ENCODE results near the gene PKD2.
A peak's percentile ranks its signal among the peaks of the same experiment; 100 is the strongest.
"Not testable (repeated sequence)": the region's sequence is repeated elsewhere in the genome, so short reads cannot be mapped to it uniquely, and the experiment has no call there.

The PKD2 gene

DNA sequence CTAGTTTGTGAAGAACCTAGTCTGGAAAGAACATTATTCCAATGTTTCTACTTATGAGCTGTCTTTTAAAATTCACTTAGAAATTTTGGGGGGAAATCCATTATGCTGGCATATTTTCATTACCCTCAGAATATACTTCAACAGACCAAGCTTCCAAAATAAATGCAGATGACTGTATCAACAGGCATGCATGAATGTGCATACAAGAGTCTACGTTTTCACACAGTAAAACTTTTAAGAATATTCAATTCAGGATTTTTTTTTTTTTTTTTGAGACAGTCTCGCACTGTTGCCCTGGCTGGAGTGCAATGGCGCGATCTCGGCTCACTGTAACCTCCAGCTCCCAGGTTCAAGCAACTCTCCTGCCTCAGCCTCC, 101.3 kb downstream of the PKD2 start:
- no peak for DNase-seq (ENCODE audit: low read depth)
- no peak overlapping the region for H3K4me3 ChIP-seq (ENCODE audit: low read depth, low read length)
- TF ChIP-seq, protein P1, sequence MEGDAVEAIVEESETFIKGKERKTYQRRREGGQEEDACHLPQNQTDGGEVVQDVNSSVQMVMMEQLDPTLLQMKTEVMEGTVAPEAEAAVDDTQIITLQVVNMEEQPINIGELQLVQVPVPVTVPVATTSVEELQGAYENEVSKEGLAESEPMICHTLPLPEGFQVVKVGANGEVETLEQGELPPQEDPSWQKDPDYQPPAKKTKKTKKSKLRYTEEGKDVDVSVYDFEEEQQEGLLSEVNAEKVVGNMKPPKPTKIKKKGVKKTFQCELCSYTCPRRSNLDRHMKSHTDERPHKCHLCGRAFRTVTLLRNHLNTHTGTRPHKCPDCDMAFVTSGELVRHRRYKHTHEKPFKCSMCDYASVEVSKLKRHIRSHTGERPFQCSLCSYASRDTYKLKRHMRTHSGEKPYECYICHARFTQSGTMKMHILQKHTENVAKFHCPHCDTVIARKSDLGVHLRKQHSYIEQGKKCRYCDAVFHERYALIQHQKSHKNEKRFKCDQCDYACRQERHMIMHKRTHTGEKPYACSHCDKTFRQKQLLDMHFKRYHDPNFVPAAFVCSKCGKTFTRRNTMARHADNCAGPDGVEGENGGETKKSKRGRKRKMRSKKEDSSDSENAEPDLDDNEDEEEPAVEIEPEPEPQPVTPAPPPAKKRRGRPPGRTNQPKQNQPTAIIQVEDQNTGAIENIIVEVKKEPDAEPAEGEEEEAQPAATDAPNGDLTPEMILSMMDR (conservative IDR thresholded peaks at IDR 0.05; ENCODE audit: low read depth, low read length) = no peak

DNA sequence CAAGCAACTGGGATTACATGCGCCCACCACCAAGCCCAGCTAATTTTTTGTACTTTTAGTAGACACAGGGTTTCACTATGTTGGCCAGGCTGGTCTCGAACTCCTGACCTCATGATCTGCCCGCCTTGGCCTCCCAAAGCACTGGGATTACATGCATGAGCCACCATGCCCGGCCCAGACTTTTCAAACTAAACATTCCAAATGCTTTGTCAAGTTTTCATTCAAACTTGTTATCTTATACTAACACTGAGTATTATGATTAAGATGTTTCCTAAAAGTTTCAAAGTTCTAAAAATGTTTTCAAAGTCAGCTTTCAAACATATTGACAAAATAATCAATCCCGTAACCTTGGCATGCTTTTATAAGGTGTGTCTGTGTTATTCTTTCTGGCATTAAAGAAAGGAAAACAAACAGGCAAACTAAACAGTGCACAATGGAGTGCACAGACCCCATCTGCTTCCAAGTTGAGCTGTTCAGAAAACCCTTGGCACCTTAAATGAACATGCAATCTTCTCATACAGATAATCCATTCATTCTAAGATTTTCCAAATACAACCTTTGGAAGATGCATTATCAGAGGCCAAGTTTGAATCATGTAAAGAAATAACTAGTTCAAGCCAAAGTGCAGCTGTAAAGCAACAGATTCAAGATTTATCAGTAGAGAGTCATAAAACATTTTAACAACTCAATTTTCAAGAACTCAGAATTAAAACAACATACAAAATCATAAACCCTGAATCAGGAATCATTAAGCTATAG, 101.9 kb downstream of the PKD2 start:
- no peak for DNase-seq (ENCODE audit: low read depth)
- TF ChIP-seq, protein P1 (conservative IDR thresholded peaks at IDR 0.05; ENCODE audit: low read depth, low read length) = no peak
- H3K4me3 ChIP-seq (ENCODE audit: low read depth, low read length) = no peak overlapping the region

DNA sequence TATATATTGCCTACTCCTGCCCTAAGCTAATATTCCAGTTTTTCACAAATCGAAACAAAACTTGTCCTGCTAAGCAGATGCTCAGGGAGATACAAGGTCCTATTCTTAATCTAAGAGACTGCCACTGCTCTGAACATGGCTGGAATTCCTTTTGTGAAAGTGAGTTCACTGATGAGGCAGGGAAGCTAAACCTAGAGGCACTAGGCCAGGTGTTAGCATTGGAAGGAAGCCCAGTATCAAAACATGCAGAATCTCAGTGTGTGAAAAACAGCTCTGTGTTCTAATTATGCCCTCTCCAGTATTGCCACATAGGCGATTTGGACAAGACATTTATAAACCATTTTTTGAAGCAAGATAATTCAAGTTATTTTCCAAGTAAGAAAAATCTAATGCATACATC, 103.4 kb downstream of the PKD2 start:
- H3K4me3 ChIP-seq (ENCODE audit: low read depth, low read length) = no peak overlapping the region
- TF ChIP-seq, protein P1 (conservative IDR thresholded peaks at IDR 0.05; ENCODE audit: low read depth, low read length) = no peak
- DNase-seq (ENCODE audit: low read depth) = peak; percentile 28

DNA sequence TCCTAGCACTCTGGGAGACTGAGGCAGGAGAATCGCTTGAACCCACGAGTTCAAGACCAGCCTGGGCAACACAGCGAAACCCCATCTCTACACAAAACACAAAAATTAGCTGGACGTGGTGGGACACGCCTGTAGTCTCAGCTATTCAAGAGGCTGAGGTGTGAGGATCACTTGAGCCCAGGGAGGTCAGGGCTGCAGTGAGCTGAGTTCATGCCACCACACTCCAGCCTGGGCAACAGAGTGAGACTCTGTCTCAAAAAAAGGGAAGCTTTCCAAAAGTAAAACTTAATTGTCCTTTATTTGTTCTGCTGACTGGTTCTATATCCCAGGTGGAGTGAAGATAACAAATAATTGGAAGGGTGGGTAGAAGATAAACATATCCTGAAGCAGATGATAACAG, 105.4 kb downstream of the PKD2 start:
- TF ChIP-seq, protein P1 (conservative IDR thresholded peaks at IDR 0.05; ENCODE audit: low read depth, low read length) = no peak
- no peak overlapping the region for H3K4me3 ChIP-seq (ENCODE audit: low read depth, low read length)
- DNase-seq (ENCODE audit: low read depth) = no peak

DNA sequence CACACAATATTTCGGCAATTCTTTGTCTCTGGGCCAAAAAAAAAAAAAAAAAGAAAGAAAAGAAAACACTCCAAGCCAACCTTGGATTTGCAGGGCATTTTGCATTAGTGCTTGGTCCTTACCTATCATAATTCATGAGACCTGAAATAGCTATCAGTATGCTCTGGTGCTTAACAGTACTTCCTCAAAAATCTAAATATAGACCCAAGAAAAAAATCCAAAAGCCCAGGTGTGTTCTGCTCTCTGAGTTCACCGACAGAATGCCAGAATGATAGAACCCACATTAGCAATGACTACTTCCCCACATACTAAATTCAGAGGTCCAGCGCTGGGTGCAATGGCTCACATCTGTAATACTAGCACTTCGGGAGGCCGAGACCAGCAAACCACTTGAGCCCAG, 108.2 kb downstream of the PKD2 start:
- DNase-seq (ENCODE audit: low read depth) = no peak
- TF ChIP-seq, protein P1 (conservative IDR thresholded peaks at IDR 0.05; ENCODE audit: low read depth, low read length) = no peak
- H3K4me3 ChIP-seq (ENCODE audit: low read depth, low read length) = no peak overlapping the region

DNA sequence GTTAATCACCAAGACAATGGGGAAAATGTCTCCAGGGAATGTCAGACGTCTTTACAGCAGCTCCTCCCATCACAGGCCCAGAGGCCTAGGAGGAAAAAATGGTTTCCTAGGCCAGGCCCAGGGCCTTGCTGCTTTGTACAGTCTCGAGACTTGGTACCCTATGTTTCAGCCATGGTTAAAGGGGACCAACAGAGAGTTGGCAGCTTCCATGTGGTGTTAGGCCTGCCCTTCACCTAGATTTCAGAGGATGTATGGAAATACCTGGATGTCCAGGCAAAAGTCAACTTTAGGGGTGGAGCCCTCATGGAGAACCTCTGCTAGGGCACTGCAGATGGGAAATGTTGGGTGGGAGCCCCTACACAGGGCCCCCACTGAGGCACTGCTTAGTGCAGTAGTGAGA, 112.5 kb downstream of the PKD2 start:
- DNase-seq (ENCODE audit: low read depth) = no peak
- TF ChIP-seq, protein P1 (conservative IDR thresholded peaks at IDR 0.05; ENCODE audit: low read depth, low read length) = no peak
- H3K4me3 ChIP-seq (ENCODE audit: low read depth, low read length) = no peak overlapping the region

DNA sequence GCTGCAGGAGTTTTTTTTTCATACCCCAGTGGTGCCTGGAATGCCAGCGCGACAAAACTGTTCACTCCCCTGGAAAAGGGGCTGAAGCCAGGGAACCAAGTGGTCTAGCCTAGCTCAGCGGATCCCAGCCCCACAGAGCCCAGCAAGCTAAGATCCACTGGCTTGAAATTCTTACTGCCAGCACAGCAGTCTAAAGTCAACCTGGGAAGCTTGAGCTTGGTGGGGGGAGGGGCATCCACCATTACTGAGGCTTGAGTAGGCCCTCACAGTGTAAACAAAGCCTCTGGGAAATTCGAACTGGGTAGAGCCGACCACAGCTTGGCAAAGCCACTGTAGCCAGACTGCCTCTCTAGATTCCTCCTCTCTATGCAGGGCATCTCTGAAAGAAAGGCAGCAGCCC, 114.8 kb downstream of the PKD2 start:
- H3K4me3 ChIP-seq (ENCODE audit: low read depth, low read length) = not testable (repeated sequence)
- peak; percentile 11 for DNase-seq (ENCODE audit: low read depth)
